Measurements from ENCODE around the gene PATL1.
"Not testable (repeated sequence)": the region's sequence is repeated elsewhere in the genome, so short reads cannot be mapped to it uniquely, and the experiment has no call there.

Gene PATL1

GRCh38 chr11:59668950-59669610, at the start of gene PATL1:
Gene PATL1 (minus strand): TSS chr11:59669037. CDS start chr11:59668895, 142 bp downstream.
- peak; percentile 97 to 98 for DNase-seq (ENCODE audit: low read depth in 2 of 2)

- DNase-seq (ENCODE audit: low read depth in 2 of 2): no peak
These were observed 47.2 kb upstream of the PATL1 start for GRCh38 chr11:59716051-59716450.

- no peak for DNase-seq (ENCODE audit: low read depth in 2 of 2)
These were observed 44.9 kb upstream of the PATL1 start, which contains the start of gene OR10V1 for GRCh38 chr11:59713745-59714144. Gene OR10V1 (minus strand): TSS chr11:59713845. CDS start chr11:59713845, 0 bp downstream.

- no peak for DNase-seq (ENCODE audit: low read depth in 2 of 2)
These were observed 41.5 kb upstream of the PATL1 start for GRCh38 chr11:59710136-59710847.

GRCh38 chr11:59708537-59708936, 39.7 kb upstream of the PATL1 start:
- DNase-seq (ENCODE audit: low read depth in 2 of 2): no peak

- no peak for DNase-seq (ENCODE audit: low read depth in 2 of 2)
These were observed 38.5 kb upstream of the PATL1 start for GRCh38 chr11:59707371-59707770.

DNA sequence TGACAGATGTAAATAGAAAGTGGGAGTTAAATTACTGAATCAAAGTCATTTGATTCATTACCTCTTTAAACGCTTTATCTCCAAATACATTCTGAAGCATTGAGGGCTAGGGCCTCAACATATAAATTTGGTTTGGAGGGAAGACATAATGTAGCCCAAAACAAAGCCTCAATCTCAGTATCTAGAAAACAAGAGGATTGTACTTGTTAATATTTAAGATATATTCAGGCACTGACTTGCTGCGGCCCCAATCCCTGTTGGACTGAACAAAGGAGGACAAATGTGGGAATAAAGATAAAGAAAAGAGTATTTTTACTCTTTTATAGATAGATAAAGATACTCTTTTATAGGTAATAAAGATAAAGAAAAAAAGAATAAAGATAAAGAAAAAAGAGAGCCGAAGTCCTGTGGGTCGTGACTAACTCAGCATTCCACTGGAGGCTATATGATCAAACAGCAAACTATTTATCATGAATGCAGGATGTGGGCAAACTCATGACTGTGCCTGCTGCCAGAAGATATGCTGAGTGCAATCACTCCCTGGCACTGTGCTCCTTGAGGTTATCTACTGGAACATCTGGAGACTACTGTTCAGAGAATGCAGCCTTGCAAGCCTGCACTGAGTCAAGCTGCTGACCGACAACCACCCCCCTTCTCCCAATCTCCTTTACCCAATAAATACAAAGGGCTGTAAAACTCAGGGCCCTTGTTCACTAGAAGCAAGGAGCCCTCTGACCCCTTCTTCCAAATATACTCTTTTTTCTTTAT, 37.9 kb upstream of the PATL1 start:
- DNase-seq (ENCODE audit: low read depth in 2 of 2): no peak

DNA sequence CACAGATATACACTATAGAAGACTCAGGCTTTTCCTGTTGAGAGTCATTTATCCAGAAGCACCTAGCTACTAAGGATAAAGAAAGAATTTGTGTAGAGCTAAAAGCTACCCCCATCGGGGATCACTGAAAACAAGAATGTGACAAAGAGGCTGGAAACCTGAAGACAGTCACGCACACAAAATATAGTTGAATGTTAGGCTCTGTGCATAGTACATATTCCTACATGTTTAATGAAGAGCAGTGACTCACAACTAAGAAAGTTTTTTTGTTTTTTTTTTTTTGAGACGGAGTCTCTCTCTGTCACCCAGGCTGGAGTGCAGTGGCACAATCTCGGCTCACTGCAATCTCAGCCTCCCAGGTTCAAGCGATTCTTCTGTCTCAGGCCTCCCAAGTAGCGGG, 36.5 kb upstream of the PATL1 start:
- DNase-seq (ENCODE audit: low read depth in 2 of 2): no peak

- not testable (repeated sequence) for DNase-seq (ENCODE audit: low read depth in 2 of 2)
These were observed 34.7 kb upstream of the PATL1 start for GRCh38 chr11:59703515-59703914.

DNA sequence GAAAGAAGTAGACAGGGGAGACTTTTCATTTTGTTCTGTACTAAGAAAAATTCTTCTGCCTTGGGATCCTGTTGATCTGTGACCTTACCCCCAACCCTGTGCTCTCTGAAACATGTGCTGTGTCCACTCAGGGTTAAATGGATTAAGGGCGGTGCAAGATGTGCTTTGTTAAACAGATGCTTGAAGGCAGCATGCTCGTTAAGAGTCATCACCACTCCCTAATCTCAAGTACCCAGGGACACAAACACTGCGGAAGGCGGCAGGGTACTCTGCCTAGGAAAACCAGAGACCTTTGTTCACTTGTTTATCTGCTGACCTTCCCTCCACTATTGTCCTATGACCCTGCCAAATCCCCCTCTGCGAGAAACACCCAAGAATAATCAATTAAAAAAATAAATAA, 31.3 kb upstream of the PATL1 start:
- DNase-seq (ENCODE audit: low read depth in 2 of 2): not testable (repeated sequence)

GRCh38 chr11:59698506-59698905, 29.7 kb upstream of the PATL1 start:
- no peak for DNase-seq (ENCODE audit: low read depth in 2 of 2)

DNA sequence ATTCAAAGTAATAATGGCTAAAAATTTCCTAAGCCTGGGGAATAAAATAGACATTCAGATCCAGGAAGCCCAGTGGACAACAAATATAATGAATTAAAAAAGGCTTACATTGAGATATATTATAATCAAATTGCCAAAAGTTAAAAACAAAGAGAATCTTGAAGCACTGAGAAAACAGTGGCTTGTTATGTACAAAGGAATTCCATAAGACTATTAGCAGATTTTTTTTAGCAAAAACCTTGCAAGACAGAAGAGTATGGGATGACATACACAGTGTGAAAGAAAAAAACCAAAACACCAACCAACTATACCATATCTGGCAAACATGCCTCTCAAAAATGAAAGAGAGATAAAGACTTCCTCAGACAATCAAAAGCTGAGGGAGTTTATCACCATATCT, 24.1 kb upstream of the PATL1 start:
- DNase-seq (ENCODE audit: low read depth in 2 of 2): no peak

DNA sequence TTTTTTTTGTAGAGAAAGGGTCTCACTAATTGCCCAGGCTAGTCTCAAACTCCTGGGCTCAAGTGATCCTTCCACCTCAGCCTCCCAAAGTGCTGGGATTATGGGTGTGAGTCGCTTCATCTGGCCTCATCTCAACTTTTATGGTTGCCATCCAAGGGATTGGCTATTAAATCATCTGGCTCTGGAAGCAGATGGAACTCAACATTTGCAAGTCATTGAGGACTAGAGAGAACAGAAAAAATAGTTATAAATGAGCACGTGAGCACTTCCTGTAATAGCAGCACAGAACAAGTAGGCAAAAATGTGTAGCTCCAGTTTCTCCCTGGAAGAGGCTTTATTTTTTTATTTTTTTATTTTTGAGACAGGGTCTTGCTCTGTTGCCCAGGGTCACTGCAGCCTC, 22.3 kb upstream of the PATL1 start:
- no peak for DNase-seq (ENCODE audit: low read depth in 2 of 2)

DNA sequence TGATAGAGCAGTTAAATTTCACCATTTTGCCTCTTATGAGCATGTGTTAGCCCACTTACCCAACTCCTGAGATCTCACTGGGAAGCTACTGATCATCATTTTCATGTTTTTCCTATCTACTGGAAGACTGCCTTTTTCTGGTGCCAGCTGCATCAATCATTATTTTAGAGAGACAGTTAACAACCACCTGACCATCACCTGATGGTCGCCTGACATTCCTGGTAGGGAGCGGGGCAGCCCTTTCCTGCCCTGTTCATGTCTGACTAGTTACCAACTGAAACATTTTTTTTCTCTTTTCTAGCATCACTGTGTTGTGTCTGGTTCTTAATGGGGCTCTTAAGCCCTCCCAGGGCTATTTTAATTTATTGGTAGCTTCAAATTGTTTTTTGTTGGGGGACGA, 20.2 kb upstream of the PATL1 start:
- no peak for DNase-seq (ENCODE audit: low read depth in 2 of 2)

DNA sequence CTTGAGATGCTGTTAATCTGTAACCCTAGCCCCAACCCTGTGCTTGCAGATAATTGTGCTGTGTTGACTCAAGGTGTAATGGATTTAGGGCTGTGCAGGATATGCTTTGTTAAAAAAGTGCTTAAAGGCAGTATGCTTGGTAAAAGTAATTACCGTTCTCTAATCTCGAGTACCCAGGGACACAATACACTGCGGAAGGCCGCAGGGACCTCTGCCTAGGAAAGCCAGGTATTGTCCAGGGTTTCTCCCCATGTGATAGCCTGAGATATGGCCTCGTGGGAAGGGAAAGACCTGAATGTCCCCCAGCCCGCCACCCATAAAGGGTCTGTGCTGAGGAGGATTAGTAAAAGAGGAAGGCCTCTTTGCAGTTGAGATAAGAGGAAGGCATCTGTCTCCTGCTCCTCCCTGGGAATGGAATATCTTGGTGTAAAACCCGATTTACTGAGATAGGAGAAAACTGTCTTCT, 12.5 kb upstream of the PATL1 start:
- not testable (repeated sequence) for DNase-seq (ENCODE audit: low read depth in 2 of 2)

- peak; percentile 28 to 31 for DNase-seq (ENCODE audit: low read depth in 2 of 2)
These were observed 11.7 kb upstream of the PATL1 start for GRCh38 chr11:59680287-59681154.

DNA sequence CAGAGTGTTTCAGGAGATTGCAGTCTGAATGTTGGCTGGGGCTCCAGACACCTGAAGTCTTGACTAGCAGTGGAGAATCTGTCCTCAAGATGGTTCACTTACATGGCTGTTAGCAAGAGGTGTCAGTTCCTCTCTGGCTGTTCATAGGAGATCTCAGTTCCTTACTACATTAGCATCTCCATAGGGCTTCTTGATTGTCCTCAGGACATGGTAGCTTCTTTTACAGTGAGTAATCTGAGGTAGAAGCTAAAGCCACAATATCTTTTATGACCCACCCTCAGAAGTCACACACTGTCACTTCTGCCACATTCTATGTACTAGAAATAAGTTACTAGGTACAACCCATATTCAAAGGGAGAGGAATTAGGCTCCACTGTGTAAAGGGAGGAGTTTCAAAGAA, 10.5 kb upstream of the PATL1 start:
- DNase-seq (ENCODE audit: low read depth in 2 of 2): no peak

DNA sequence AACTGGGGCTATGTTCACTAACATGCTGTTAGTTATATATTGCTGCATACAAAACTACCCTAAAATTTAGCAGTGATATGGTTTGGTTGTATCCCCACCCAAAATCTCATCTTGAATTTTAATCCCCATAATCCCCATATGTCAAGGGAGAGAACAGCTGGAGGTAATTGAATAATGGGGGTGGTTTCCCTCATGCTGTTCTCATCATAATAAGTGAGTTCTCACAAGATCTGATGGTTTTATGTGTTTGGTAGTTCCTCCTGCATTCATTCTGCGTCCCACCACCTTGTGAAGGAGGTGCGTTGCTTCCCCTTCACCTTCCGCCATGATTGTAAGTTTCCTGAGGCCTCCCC, 10.0 kb upstream of the PATL1 start:
- DNase-seq (ENCODE audit: low read depth in 2 of 2): no peak

- DNase-seq (ENCODE audit: low read depth in 2 of 2): no peak
These were observed 9.4 kb upstream of the PATL1 start for GRCh38 chr11:59678118-59678812.

GRCh38 chr11:59676205-59676604, 7.4 kb upstream of the PATL1 start:
- DNase-seq (ENCODE audit: low read depth in 2 of 2): no peak

DNA sequence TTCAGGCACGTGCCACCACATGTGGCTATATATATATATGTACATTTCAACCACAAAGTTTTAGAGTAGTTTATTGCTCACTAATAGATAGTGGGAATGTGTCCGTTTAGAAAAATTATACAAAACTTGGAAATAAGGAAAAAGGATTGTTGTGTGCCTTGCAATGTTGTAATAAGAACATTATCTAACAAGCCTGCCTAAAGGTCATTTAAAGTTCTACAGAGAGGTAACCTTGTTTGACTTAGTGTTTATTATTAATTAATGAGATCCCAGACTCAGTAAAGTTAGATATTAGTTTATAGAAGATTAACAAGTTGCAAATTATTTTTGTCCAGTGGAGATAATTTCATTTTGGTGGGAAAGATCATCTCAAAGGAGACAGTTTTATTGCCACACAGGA, 5.5 kb upstream of the PATL1 start:
- DNase-seq (ENCODE audit: low read depth in 2 of 2): no peak

Data from stimulated activated CD4-positive, alpha-beta T cell treated with anti-CD3 and anti-CD28 coated beads, Interleukin-15, amount 100 ng/mL, for 48 hours (primary cell).